Epithelial cell of esophagus (primary cell): Measurements from ENCODE around the gene SKOR1.

Source experiments
- DNase-seq: peaks from one replicate; pipeline ENCODE4 v3.0.0; 2010; ENCODE audit warnings: low read depth
- H3K4me3 ChIP-seq: 2 replicates; pipeline ENCODE4 v1.5.1; 2011; ENCODE audit warnings: mild to moderate bottlenecking, low read length, control low read depth
- TF ChIP-seq, protein P1 (sequence below): IDR thresholded peaks from 2 replicates; pipeline ENCODE4 v1.5.1; 2011; ENCODE audit warnings: low read depth, mild to moderate bottlenecking, low read length, control low read depth, inconsistent platforms; ENCODE audit not compliant: insufficient read depth; ENCODE audit errors: missing control alignments

The SKOR1 gene

DNA sequence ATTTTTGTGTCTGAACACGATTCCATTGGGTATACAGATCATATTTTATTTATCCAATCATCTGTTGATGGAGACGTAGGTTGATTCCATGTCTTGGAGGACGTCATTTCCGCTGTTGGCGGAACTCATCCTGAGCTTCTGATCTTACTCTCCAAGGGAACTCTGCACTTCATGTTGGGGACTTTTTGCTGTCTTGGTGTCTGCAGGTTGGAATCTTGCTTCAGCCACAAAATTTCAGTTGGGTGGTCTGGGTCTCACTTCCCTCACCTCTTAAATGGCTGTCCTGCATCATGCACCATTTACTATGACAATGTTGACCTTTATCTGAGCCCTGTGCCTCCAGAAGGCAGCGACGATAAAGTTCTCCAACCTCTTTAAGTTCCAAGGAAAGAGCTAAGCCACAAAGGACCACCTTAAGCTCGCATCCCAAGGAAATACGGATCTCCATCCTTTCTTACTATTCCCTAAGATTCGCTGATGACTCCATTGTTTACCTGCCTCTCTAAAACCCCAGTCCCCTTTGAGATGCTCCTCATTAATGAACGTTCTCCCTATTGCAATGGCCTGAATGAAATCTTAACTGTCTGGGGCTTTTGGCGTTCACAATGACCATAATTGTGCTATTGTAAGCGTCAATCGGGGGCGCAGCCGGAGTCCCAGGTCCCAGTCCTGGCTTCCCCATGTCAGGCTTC lies 37.6 kb downstream of the SKOR1 start:
- peak overlapping the region; percentile 41 for H3K4me3 ChIP-seq
- TF ChIP-seq, protein P1, sequence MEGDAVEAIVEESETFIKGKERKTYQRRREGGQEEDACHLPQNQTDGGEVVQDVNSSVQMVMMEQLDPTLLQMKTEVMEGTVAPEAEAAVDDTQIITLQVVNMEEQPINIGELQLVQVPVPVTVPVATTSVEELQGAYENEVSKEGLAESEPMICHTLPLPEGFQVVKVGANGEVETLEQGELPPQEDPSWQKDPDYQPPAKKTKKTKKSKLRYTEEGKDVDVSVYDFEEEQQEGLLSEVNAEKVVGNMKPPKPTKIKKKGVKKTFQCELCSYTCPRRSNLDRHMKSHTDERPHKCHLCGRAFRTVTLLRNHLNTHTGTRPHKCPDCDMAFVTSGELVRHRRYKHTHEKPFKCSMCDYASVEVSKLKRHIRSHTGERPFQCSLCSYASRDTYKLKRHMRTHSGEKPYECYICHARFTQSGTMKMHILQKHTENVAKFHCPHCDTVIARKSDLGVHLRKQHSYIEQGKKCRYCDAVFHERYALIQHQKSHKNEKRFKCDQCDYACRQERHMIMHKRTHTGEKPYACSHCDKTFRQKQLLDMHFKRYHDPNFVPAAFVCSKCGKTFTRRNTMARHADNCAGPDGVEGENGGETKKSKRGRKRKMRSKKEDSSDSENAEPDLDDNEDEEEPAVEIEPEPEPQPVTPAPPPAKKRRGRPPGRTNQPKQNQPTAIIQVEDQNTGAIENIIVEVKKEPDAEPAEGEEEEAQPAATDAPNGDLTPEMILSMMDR: no peak
- no peak for DNase-seq

DNA sequence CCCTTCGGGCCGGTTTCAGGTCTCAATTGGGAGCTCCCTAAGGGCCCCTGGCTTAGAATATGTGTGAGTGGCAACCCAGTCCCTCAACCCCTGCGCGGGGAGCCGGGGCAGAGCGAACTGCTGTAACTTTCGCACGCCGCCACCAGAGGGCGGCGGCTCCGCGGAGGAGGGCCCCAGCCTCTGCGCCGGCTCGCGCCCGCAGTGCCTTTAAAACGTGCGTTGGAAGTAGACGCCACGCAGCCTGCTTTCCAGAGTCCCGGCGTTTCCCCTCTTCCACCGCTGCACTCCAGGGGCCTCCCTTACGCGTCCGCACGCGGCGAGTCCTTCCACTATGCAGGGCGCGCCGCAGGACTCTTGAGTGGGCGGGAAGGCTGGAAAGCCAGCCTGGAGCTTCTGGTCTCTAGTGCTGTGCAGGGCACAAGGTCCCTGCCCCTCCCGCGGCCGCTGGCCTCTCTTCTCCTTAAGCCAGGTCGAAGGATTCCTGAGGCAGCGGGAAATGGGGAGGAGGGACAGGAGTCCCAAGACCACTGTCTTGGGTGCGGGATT lies 38.2 kb downstream of the SKOR1 start:
- peak overlapping the region; percentile 41 for H3K4me3 ChIP-seq
- TF ChIP-seq, protein P1: peak; percentile 70

DNA sequence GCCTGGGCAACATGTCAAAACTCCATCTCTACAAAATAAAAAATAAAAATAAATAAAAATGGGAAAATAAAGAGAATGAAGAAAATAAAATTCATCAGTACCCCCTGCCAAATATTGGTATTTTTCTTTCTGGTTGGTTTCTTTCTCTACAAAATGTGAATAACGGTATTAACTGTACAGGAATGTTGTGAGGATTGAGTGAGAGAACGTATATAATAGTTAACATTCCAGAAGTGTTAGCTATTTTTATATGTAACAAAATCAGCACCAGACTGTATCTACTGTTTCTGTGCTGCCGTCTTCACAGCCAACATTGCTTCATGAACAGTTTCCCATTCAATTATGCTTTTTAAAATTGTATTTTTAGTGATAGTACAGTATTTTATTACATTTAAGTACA lies 40.0 kb downstream of the SKOR1 start:
- DNase-seq: no peak
- TF ChIP-seq, protein P1: no peak
- H3K4me3 ChIP-seq: no peak overlapping the region

More for the DNA sequence above, 38.2 kb downstream of the SKOR1 start:
- peak; percentile 63 for DNase-seq

DNA sequence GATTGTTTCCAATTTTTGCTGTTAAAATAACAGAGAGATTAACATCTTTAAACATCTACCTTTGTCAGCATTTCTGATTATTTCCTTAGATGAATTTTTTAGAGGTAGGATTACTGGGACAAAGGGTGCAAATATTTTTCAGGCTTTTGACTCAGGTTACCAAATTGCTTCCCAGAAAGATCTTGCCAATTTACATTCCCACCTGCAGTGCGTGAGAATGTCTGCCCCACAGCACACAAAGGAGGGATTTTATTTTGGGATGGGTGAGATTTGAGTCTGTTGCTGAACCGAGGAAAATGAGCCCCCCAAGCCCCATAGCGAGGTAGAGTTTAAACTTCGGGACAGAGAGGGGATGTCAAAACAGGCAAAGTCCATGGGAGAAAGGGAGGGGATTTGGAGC lies 40.5 kb downstream of the SKOR1 start:
- no peak for DNase-seq
- H3K4me3 ChIP-seq: no peak overlapping the region
- TF ChIP-seq, protein P1: no peak

DNA sequence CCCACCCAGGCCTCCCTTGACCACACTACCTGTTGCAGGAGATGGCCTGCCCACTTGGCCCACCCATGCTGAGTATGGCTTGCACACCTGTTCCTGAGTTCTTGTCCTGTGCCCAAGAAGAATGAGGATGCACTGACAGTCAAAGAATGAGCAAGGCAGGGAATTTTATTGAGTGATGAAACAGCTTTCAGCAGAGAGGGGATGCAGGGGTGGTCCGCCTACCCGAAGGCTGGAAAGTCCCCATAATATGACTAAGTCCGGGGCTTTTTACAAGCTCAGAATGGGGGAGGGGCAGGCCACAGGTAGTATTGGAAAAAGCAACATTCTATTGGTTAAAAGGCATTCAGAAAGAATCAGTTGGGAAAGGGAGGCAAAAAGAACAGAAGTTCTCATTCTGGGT lies 44.4 kb downstream of the SKOR1 start:
- DNase-seq: no peak
- no peak overlapping the region for H3K4me3 ChIP-seq
- TF ChIP-seq, protein P1: no peak

DNA sequence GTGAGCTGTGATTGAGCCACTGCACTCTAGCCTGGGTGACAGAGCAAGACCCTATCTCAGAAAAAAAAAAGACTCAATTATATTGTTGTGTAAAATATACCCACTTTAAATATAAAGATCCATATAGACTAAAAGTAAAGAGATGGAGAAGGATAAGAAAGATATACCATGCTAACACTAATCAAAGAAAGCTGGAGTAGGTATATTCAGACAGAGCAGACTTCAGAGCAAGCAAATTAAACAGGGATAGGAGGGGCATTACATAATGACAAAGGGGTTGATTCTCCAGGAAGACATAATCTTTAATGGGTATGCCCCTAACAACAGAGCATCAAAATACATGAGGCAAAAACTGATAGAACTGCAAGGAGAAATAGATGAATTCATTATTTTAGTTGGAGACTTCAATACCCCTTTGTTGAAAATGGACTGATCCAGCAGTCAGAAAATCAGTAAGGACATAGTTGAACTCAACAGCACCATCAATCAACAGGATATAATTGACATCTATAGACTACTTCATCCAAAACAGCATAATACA lies 45.6 kb downstream of the SKOR1 start:
- H3K4me3 ChIP-seq: no peak overlapping the region
- TF ChIP-seq, protein P1: no peak
- no peak for DNase-seq
